PC-3 (cell line): ENCODE results near the gene MVK. TPM values are rescaled to one million over a fixed set of nuclear protein-coding genes. Genes with fewer than 3 reads are reported as not detected.

Source experiments
- ATAC-seq: fragments of 200-7000 bp; cut with Tn5 transposase; 2 replicates; pipeline ENCODE4 v1.9.1; 2020; ENCODE audit warnings: mild to moderate bottlenecking, moderate library complexity
- BruUV-seq: library from RNA; stranded (reverse); fragments of 400-500 nt; replicated peaks from 2 replicates; lab custom pipeline; 2021; lab: Mats Ljungman, UMichigan
- CTCF ChIA-PET: fragments of 300-600 bp; sonication (Branson Sonifier 250); formaldehyde crosslinking; loops from one replicate; lab custom pipeline; 2022; ENCODE audit warnings: antibody characterized with exemption; lab: Charles Lee
- POLR2A ChIA-PET: fragments of 300-600 bp; sonication (Branson Sonifier 250); formaldehyde crosslinking; loops from one replicate; lab custom pipeline; 2022; ENCODE audit warnings: antibody characterized with exemption; ENCODE audit not compliant: unreplicated experiment; lab: Charles Lee
- DNase-seq: peaks from one replicate; pipeline ENCODE4 v3.0.0-alpha.2; 2015
- H2AFZ ChIP-seq: fragments of 300-600 bp; sonication (generic); 2 replicates; pipeline ENCODE4 v1.6.0; 2016; ENCODE audit warnings: antibody characterized with exemption, low read length
- H3F3A ChIP-seq: fragments of 300-600 bp; sonication (generic); one replicate; pipeline ENCODE4 v1.6.0; 2017; ENCODE audit warnings: antibody characterized with exemption, low read length, control low read depth, mild to moderate bottlenecking; ENCODE audit not compliant: unreplicated experiment
- H3K27ac ChIP-seq: fragments of 300-600 bp; sonication (generic); 2 replicates; pipeline ENCODE4 v1.5.1; 2016; ENCODE audit warnings: mild to moderate bottlenecking, low read length
- H3K27me3 ChIP-seq: fragments of 300-600 bp; sonication (generic); 2 replicates; pipeline ENCODE4 v1.6.1; 2016; ENCODE audit warnings: low read length, mixed read lengths
- H3K36me3 ChIP-seq: fragments of 300-600 bp; sonication (generic); 2 replicates; pipeline ENCODE4 v1.6.1; 2016; ENCODE audit warnings: low read depth, mixed run types, low read length, mixed read lengths
- H3K4me1 ChIP-seq: fragments of 300-600 bp; sonication (generic); 2 replicates; pipeline ENCODE4 v1.5.1; 2016; ENCODE audit warnings: low read length; ENCODE audit not compliant: insufficient read depth
- H3K4me2 ChIP-seq: fragments of 300-600 bp; sonication (generic); 2 replicates; pipeline ENCODE4 v1.6.0; 2016; ENCODE audit warnings: low read length
- H3K4me3 ChIP-seq: fragments of 300-600 bp; sonication (generic); 2 replicates; pipeline ENCODE4 v1.5.1; 2016; ENCODE audit warnings: mild to moderate bottlenecking, low read length, mixed read lengths
- H3K79me2 ChIP-seq: fragments of 300-600 bp; sonication (generic); 2 replicates; pipeline ENCODE4 v1.6.1; 2017; ENCODE audit warnings: low read length, mixed read lengths
- H3K9ac ChIP-seq: fragments of 300-600 bp; sonication (generic); 2 replicates; pipeline ENCODE4 v1.6.0; 2016; ENCODE audit warnings: mild to moderate bottlenecking, low read length
- H3K9me2 ChIP-seq: fragments of 300-600 bp; sonication (generic); replicated peaks from 2 replicates; pipeline ENCODE4 v1.6.1; 2016; ENCODE audit warnings: mixed run types, low read length, mixed read lengths
- H3K9me3 ChIP-seq: fragments of 300-600 bp; sonication (generic); 2 replicates; pipeline ENCODE4 v1.6.1; 2016; ENCODE audit warnings: low read length, mixed read lengths
- H4K20me1 ChIP-seq: fragments of 300-600 bp; sonication (generic); 2 replicates; pipeline ENCODE4 v1.6.1; 2016; ENCODE audit warnings: low read length, mixed read lengths
- CTCF ChIP-seq: fragments of 300-600 bp; sonication (generic); conservative IDR thresholded peaks from 2 replicates; pipeline ENCODE4 v1.5.1; 2017; ENCODE audit warnings: antibody characterized with exemption, low read depth, mild to moderate bottlenecking, low read length
- EZH2 ChIP-seq: fragments of 300-600 bp; sonication (generic); IDR thresholded peaks from one replicate; pipeline ENCODE4 v1.6.1; 2017; ENCODE audit warnings: antibody characterized with exemption, mild to moderate bottlenecking, low read length; ENCODE audit not compliant: unreplicated experiment
- EZH2phosphoT487 ChIP-seq: fragments of 300-600 bp; sonication (generic); IDR thresholded peaks from 2 replicates; pipeline ENCODE4 v1.6.1; 2018; ENCODE audit warnings: mild to moderate bottlenecking, antibody characterized with exemption, low read length, borderline replicate concordance
- intact Hi-C: fragments of 100-400 bp; cut with micrococcal nuclease; formaldehyde crosslinking; loops from 2 replicates; pipeline ENCODE4 v1.9.0; 2023
- total RNA-seq: library from RNA; depleted of rRNA; stranded (reverse); fragments of >200 nt; gene quantifications from 2 replicates; pipeline ENCODE4 v1.2.3, GENCODE V29; 2014

MVK gene
- total RNA-seq, 1 experiment from 2014 or later, result 47.8 TPM

GRCh38 chr12:109630107-109630506 is 56.5 kb downstream of the MVK start:
- no peaks in the 10 kb centered on the region for H3K9me2 ChIP-seq
- peaks cover 13% of the 10 kb centered on the region; the same call in 1 of the 2 replicates for H3K27me3 ChIP-seq
- no peak overlapping the region for H3K4me2 ChIP-seq
- no peaks in the 10 kb centered on the region for H3K79me2 ChIP-seq
- H3K4me3 ChIP-seq, result no peak overlapping the region
- H3K27ac ChIP-seq, result no peak overlapping the region
- intact Hi-C loops, result no loop called here
- ATAC-seq (no peak), DNase-seq (no peak)
- H3F3A ChIP-seq, result no peaks in the 10 kb centered on the region
- H3K9me3 ChIP-seq, result no peaks in the 10 kb centered on the region
- no peak for TF ChIP-seq CTCF
- H3K4me1 ChIP-seq, result no peaks in the 10 kb centered on the region
- ChIA-PET POLR2A (no interaction called here), CTCF (no interaction called here)
- H3K9ac ChIP-seq, result no peak overlapping the region
- BruUV-seq, result no TSS peak
- H2AFZ ChIP-seq, result no peak overlapping the region
- no peaks in the 10 kb centered on the region for H3K36me3 ChIP-seq
- no peaks in the 10 kb centered on the region for H4K20me1 ChIP-seq

- H3K9me2 ChIP-seq, result no peaks in the 10 kb centered on the region
Measured at GRCh38 chr12:109630815-109631214, 57.2 kb downstream of the MVK start.

GRCh38 chr12:109631302-109631701 is 57.7 kb downstream of the MVK start:
- Histone ChIP-seq H3K4me2 (no peak overlapping the region), H3K9me2 (no peaks in the 10 kb centered on the region), H3K27me3 (peaks cover 13% of the 10 kb centered on the region; the same call in 1 of the 2 replicates), H3K9ac (no peak overlapping the region), H3F3A (no peaks in the 10 kb centered on the region), H3K9me3 (no peaks in the 10 kb centered on the region), H3K27ac (no peak overlapping the region), H3K4me3 (no peak overlapping the region), H3K36me3 (no peaks in the 10 kb centered on the region), H3K79me2 (no peaks in the 10 kb centered on the region), H3K4me1 (no peaks in the 10 kb centered on the region), H2AFZ (no peak overlapping the region), H4K20me1 (no peaks in the 10 kb centered on the region)
- DNase-seq, result no peak
- BruUV-seq, result no TSS peak
- TF ChIP-seq EZH2, result no peak
- no peak for TF ChIP-seq CTCF
- TF ChIP-seq EZH2phosphoT487, result no peak
- ChIA-PET POLR2A (no interaction called here), CTCF (no interaction called here)
- no peak for ATAC-seq
- intact Hi-C loops, result no loop called here

More at GRCh38 chr12:109630815-109631214, 57.2 kb downstream of the MVK start:
- Histone ChIP-seq H3K27me3 (peaks cover 13% of the 10 kb centered on the region; the same call in 1 of the 2 replicates), H3K36me3 (no peaks in the 10 kb centered on the region), H3K27ac (no peak overlapping the region), H2AFZ (no peak overlapping the region), H3K4me2 (no peak overlapping the region), H3K4me1 (no peaks in the 10 kb centered on the region), H3K4me3 (no peak overlapping the region), H3K9ac (no peak overlapping the region), H3K79me2 (no peaks in the 10 kb centered on the region), H3F3A (no peaks in the 10 kb centered on the region), H3K9me3 (no peaks in the 10 kb centered on the region), H4K20me1 (no peaks in the 10 kb centered on the region)
- intact Hi-C loops, result no loop called here
- peak; percentile 16 for DNase-seq
- ATAC-seq, result peak; percentile 18; the same call in 1 of the 2 replicates
- TF ChIP-seq EZH2 (no peak), CTCF (no peak), EZH2phosphoT487 (no peak)
- ChIA-PET CTCF (no interaction called here), POLR2A (no interaction called here)
- BruUV-seq, result no TSS peak
